Activated naive CD4-positive, alpha-beta T cell treated with anti-CD3 and anti-CD28 coated beads for 36 hours (primary cell): ENCODE results near the gene NOL3. TPM values are rescaled to one million over a fixed set of nuclear protein-coding genes. Genes with fewer than 3 reads are reported as not detected.

ENCODE experiments used
- CTCF ChIA-PET: fragments of 350-600 bp; sonication (Branson Sonifier 250); formaldehyde crosslinking; loops from one replicate; lab custom pipeline; 2021; ENCODE audit warnings: antibody characterized with exemption; lab: Charles Lee
- DNase-seq: peaks from one replicate; pipeline ENCODE4 v3.0.0-alpha.2; 2020
- H3K27ac Mint-ChIP-seq: one replicate; pipeline ENCODE4 v1.8.0; 2021; ENCODE audit warnings: mild to moderate bottlenecking, mixed read lengths
- H3K27me3 Mint-ChIP-seq: one replicate; pipeline ENCODE4 v1.8.0; 2021; ENCODE audit warnings: low read depth, mixed read lengths
- H3K36me3 Mint-ChIP-seq: one replicate; pipeline ENCODE4 v1.8.0; 2021; ENCODE audit warnings: low read depth, mixed read lengths
- H3K4me1 Mint-ChIP-seq: one replicate; pipeline ENCODE4 v1.8.0; 2021; ENCODE audit warnings: low read depth, mixed read lengths
- H3K4me3 Mint-ChIP-seq: one replicate; pipeline ENCODE4 v1.8.0; 2021; ENCODE audit warnings: mild to moderate bottlenecking, moderate library complexity, mixed read lengths
- H3K9me3 Mint-ChIP-seq: one replicate; pipeline ENCODE4 v1.8.0; 2021; ENCODE audit warnings: mixed read lengths
- intact Hi-C: fragments of 100-400 bp; cut with micrococcal nuclease; formaldehyde crosslinking; loops from one replicate; pipeline ENCODE4 v1.15.1; 2023
- total RNA-seq, 2 experiments: library from RNA; stranded (reverse); gene quantifications; one replicate each; pipeline ENCODE4 v1.2.3, GENCODE V29; 2021

The NOL3 gene
- total RNA-seq, 2 experiments from 2014 or later = 3.8 to 4.4 TPM

DNA sequence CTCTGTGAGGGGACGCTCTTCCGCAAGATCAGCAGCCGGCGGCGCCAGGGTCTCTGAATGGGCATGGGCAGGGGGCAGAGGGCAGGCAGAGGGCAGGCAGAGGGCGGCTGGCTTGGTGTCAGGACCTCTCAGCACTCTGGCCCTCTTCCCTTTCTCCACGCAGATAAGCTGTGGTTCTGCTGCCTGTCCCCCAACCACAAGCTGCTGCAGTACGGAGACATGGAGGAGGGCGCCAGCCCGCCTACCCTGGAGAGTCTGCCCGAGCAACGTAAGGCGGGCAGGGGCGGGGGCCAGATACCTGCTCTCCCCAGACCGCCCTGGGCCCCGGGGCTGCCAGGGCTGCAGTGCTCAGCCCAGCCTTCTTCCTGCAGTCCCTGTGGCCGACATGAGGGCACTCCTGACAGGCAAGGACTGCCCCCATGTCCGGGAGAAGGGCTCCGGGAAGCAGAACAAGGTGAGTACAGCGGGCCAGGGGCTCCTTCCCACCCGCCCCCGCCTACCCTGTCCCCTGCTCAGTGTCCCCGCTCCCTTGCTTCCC, 32.7 kb downstream of the NOL3 start:
- Mint-ChIP-seq H3K27me3 (no peaks in the 10 kb centered on the region), H3K27ac (no peak overlapping the region), H3K9me3 (no peaks in the 10 kb centered on the region), H3K4me3 (no peak overlapping the region), H3K4me1 (no peaks in the 10 kb centered on the region), H3K36me3 (peaks cover 11% of the 10 kb centered on the region)
- DNase-seq = no peak
- intact Hi-C loops = no loop called here
- CTCF ChIA-PET = interaction anchor here (0.6 to 1.6 kb wide), 2 partner anchors 8 to 196 kb away, joined by 4 to 6 read pairs; no protein-coding TSS in a partner anchor

DNA sequence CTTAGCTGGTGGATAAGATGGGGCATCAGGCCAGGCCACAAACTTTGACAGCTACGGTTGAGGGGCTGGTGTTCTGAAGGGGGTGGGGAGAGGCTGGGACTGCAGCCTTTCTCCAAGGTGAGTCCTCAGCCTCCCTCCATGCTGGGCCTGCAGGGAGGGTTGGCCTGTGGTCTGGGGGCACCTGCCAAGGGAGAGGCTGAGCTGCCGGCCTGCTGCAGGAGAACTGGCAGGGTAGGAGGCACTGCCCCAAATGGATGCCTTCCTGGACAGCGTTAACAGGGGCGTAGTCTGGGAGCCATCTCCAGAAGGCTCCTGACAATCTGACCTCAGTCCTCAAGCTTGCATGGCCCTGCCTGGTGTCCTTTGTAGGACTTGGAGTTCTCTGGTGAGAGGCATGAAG, 33.7 kb downstream of the NOL3 start:
- H3K27ac Mint-ChIP-seq = no peak overlapping the region
- no peak for DNase-seq

GRCh38 chr16:67206129-67206837, 35.9 kb downstream of the NOL3 start:
- Mint-ChIP-seq H3K9me3 (no peaks in the 10 kb centered on the region), H3K27me3 (no peaks in the 10 kb centered on the region), H3K4me1 (no peaks in the 10 kb centered on the region), H3K27ac (peak overlapping the region; percentile 43), H3K36me3 (peaks cover 3% of the 10 kb centered on the region), H3K4me3 (no peak overlapping the region)
- CTCF ChIA-PET = no interaction called here
- intact Hi-C loops = no loop called here
- DNase-seq = no peak

More for the DNA sequence above, 33.7 kb downstream of the NOL3 start:
- H3K9me3 Mint-ChIP-seq = no peaks in the 10 kb centered on the region
- CTCF ChIA-PET = interaction anchor here (0.5 to 1.2 kb wide), 2 partner anchors 56 to 193 kb away, joined by 3 to 4 read pairs; no protein-coding TSS in a partner anchor
- no peaks in the 10 kb centered on the region for H3K27me3 Mint-ChIP-seq
- H3K4me1 Mint-ChIP-seq = no peaks in the 10 kb centered on the region
- H3K36me3 Mint-ChIP-seq = peaks cover 8% of the 10 kb centered on the region
- H3K4me3 Mint-ChIP-seq = no peak overlapping the region
- intact Hi-C loops = no loop called here

GRCh38 chr16:67206838-67207248, 36.5 kb downstream of the NOL3 start:
- H3K27me3 Mint-ChIP-seq = no peaks in the 10 kb centered on the region
- H3K27ac Mint-ChIP-seq = no peak overlapping the region
- no peaks in the 10 kb centered on the region for H3K9me3 Mint-ChIP-seq
- CTCF ChIA-PET = interaction anchor here (1.7 kb wide), 1 partner anchor 9 kb away, joined by 6 read pairs; no protein-coding TSS in a partner anchor
- H3K4me3 Mint-ChIP-seq = no peak overlapping the region
- H3K36me3 Mint-ChIP-seq = peaks cover 2% of the 10 kb centered on the region
- intact Hi-C loops = no loop called here
- DNase-seq = no peak
- H3K4me1 Mint-ChIP-seq = no peaks in the 10 kb centered on the region

DNA sequence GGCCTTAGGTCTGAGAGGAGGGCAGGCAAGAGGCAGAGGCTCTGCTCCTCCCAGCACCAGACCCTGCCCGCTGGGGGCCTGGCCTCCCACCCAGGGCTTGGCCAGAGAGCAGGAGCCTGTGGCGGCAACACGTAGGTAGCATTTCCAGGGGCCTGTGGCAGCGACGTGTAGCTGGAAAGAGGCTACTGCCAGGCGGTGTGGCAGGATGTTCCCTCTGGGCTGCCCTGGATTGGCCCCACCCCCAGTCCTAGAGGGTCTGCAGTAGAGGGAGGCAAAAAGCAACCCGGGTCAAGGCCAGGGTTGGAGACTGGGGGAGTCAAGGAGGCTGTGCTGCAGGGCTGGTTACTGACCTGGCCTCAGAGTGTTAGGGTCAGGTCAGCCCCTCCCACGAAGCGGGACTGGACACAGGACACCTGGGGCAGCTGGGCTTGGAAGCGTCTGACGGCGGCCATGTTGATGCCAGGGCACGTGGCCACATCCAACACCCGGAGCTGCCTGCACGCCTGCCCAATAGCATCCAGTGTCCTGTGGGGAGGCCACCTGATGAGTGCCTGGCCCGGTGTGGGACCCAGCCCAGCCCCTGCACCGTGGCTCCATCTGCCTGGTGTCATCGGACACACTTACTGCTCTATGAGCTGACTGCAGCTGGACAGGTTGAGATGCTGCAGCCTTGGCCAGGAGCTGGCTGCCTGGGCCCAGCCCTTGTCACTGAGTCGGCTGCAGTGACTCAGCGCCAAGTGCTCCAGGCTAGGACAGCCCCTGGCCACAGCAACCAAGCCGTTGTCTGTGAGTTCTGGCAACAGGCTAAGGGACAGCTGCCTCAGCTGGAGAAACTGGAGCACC, 37.1 kb downstream of the NOL3 start:
- CTCF ChIA-PET = interaction anchor here (1.0 to 1.7 kb wide), 2 partner anchors 9 to 19 kb away, joined by 4 to 6 read pairs; partner anchors contain the start of gene TMEM208
- H3K36me3 Mint-ChIP-seq = peaks cover 2% of the 10 kb centered on the region
- no peaks in the 10 kb centered on the region for H3K9me3 Mint-ChIP-seq
- no peaks in the 10 kb centered on the region for H3K4me1 Mint-ChIP-seq
- no peaks in the 10 kb centered on the region for H3K27me3 Mint-ChIP-seq
- H3K27ac Mint-ChIP-seq = no peak overlapping the region
- intact Hi-C loops = no loop called here
- H3K4me3 Mint-ChIP-seq = no peak overlapping the region
- no peak for DNase-seq

- CTCF ChIA-PET = interaction anchor here (0.5 to 1.7 kb wide), 3 partner anchors 10 to 126 kb away, joined by 4 to 6 read pairs (median 4); partner anchors contain the start of gene TMEM208
- peaks cover 2% of the 10 kb centered on the region for H3K36me3 Mint-ChIP-seq
- H3K4me3 Mint-ChIP-seq = no peak overlapping the region
- H3K9me3 Mint-ChIP-seq = no peaks in the 10 kb centered on the region
- no peaks in the 10 kb centered on the region for H3K4me1 Mint-ChIP-seq
- intact Hi-C loops = no loop called here
- H3K27ac Mint-ChIP-seq = no peak overlapping the region
- no peak for DNase-seq
- no peaks in the 10 kb centered on the region for H3K27me3 Mint-ChIP-seq
Observed at GRCh38 chr16:67208154-67208896, 38.0 kb downstream of the NOL3 start.

DNA sequence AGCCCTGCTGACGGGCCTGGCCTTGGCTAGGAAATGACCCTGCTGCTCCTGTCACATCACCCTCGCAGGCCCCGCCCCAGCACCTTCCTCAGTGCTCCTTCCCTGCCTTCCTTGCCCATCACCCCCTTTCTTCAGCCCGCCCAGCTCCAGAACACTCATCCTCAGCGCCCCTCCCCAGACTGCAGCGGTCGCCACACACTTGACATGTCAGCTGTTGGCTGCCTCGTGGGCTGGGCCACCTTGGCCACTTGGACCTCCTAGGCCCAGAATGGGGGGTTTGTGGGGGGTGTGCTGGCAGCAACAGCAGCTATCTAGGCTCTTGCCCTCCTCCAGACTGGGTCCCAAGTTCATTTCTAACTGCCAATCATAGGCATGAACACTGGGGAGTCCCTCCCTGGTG, 39.2 kb downstream of the NOL3 start:
- no peaks in the 10 kb centered on the region for H3K9me3 Mint-ChIP-seq
- intact Hi-C loops = no loop called here
- H3K4me3 Mint-ChIP-seq = no peak overlapping the region
- H3K27me3 Mint-ChIP-seq = no peaks in the 10 kb centered on the region
- DNase-seq = no peak
- CTCF ChIA-PET = no interaction called here
- H3K27ac Mint-ChIP-seq = no peak overlapping the region
- H3K36me3 Mint-ChIP-seq = peaks cover 2% of the 10 kb centered on the region
- no peaks in the 10 kb centered on the region for H3K4me1 Mint-ChIP-seq

DNA sequence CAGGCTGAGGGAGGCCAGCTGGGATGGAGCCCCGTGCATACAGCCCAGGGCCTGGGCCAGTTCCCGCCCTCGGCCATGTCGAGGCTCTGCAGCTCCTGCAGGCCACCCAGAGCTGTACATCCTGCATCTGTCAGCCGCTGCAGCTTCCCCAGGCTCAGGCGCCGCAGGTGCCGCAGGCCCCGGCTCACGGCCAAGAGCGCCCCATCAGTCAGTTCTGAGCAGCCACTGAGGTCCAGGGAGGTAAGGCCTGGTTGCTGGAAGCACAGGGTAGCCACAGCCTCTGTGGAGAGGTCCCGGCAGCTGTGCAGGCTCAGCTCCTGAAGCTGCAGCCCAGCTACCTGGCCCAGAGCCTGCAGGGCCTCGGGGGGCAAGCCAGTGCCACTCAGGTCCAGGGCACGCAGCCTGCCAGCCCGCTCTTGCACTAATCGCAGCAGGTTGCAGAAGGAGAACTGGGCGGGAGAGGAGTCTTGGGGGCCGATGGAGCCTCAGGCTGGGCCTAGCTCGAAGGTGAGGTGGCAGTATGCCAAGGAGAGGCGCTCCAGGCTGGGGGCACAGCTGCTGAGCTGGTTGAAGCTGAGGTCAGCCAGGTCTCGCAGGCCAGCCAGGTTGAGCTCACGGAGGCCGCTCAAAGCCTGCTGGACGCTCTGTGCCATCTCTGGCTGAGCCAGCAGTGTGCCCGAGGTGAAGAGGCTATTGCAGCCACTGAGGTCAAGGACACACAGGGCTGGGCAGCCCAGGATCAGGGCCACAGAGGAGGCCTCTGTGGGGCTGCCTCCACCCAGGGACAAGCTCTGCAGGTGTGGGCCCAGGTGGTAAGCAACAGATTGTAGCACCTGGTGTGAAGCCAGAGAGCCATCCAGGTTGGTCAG, 40.0 kb downstream of the NOL3 start:
- Mint-ChIP-seq H3K36me3 (no peaks in the 10 kb centered on the region), H3K27ac (no peak overlapping the region), H3K9me3 (no peaks in the 10 kb centered on the region), H3K4me3 (no peak overlapping the region), H3K27me3 (no peaks in the 10 kb centered on the region), H3K4me1 (no peaks in the 10 kb centered on the region)
- no peak for DNase-seq
- CTCF ChIA-PET = no interaction called here
- intact Hi-C loops = no loop called here

DNA sequence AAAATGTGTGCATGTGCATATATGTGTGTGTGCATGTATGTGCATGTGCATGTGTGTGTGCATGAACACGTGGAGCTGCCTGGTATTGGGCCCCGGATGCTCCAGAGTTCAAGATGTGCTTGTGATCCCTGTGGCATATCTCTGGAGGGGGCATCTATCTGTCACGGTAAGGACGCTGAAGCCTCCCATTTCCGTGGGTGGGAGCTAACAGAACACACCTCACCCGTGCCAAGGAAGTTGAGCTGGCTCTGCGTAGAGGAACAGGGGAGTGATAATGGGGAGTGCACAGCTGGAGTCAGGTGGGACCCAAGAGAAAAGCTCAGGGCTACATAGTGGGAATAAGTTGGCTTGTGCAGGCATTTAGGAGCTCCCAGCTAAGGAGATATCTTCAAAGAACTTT, 41.3 kb downstream of the NOL3 start:
- Mint-ChIP-seq H3K36me3 (no peaks in the 10 kb centered on the region), H3K27ac (no peak overlapping the region), H3K4me1 (no peaks in the 10 kb centered on the region), H3K4me3 (no peak overlapping the region), H3K9me3 (no peaks in the 10 kb centered on the region), H3K27me3 (no peaks in the 10 kb centered on the region)
- intact Hi-C loops = no loop called here
- DNase-seq = no peak
- CTCF ChIA-PET = interaction anchor here (0.8 kb wide), 1 partner anchor 9 kb away, joined by 4 read pairs; no protein-coding TSS in a partner anchor

GRCh38 chr16:67212766-67213165, 42.4 kb downstream of the NOL3 start:
- intact Hi-C loops = no loop called here
- DNase-seq = no peak
- Mint-ChIP-seq H3K4me1 (no peaks in the 10 kb centered on the region), H3K4me3 (no peak overlapping the region), H3K27me3 (no peaks in the 10 kb centered on the region), H3K27ac (no peak overlapping the region), H3K36me3 (no peaks in the 10 kb centered on the region), H3K9me3 (no peaks in the 10 kb centered on the region)
- CTCF ChIA-PET = interaction anchor here (0.5 to 0.7 kb wide), 3 partner anchors 9 to 605 kb away, joined by 4 to 5 read pairs (median 4); no protein-coding TSS in a partner anchor
